Endodermal cell (in vitro differentiated cells): ENCODE results near the gene CALCOCO2. TPM values are rescaled to one million over a fixed set of nuclear protein-coding genes. Genes with fewer than 3 reads are reported as not detected.
A peak's percentile ranks its signal among the peaks of the same experiment; 100 is the strongest.

Experiments used
- DNase-seq: peaks from one replicate; pipeline ENCODE4 v3.0.0-alpha.2; 2017
- H3K27ac ChIP-seq: 2 replicates; pipeline ENCODE4 v1.5.1; 2013; ENCODE audit warnings: mild to moderate bottlenecking, low read depth, low read length, moderate library complexity
- H3K27me3 ChIP-seq: 2 replicates; pipeline ENCODE4 v1.6.1; 2013; ENCODE audit warnings: mild to moderate bottlenecking, low read length, moderate library complexity; ENCODE audit not compliant: insufficient read depth, control insufficient read depth, poor library complexity, severe bottlenecking
- H3K36me3 ChIP-seq: 2 replicates; pipeline ENCODE4 v1.7.0; 2013; ENCODE audit warnings: mild to moderate bottlenecking, low read length, moderate library complexity; ENCODE audit not compliant: control insufficient read depth, insufficient read depth
- H3K4me1 ChIP-seq: one replicate; pipeline ENCODE4 v1.7.0; 2013; ENCODE audit warnings: low read length; ENCODE audit not compliant: control insufficient read depth, insufficient read depth
- H3K4me3 ChIP-seq: 2 replicates; pipeline ENCODE4 v1.5.1; 2013; ENCODE audit warnings: mild to moderate bottlenecking, low read length, moderate library complexity
- H3K9ac ChIP-seq: 2 replicates; pipeline ENCODE4 v1.6.1; 2013; ENCODE audit warnings: mild to moderate bottlenecking, low read length, moderate library complexity; ENCODE audit not compliant: poor library complexity, severe bottlenecking; ENCODE audit errors: extremely low read depth
- H3K9me3 ChIP-seq: 2 replicates; pipeline ENCODE4 v1.6.1; 2013; ENCODE audit warnings: mild to moderate bottlenecking, low read length, moderate library complexity; ENCODE audit not compliant: control insufficient read depth
- H3K27ac Mint-ChIP-seq: 2 replicates; pipeline ENCODE4 v1.8.0; 2020; ENCODE audit warnings: mixed read lengths
- H3K27me3 Mint-ChIP-seq: 2 replicates; pipeline ENCODE4 v1.8.0; 2021; ENCODE audit warnings: mild to moderate bottlenecking, mixed read lengths; ENCODE audit not compliant: insufficient read depth
- H3K36me3 Mint-ChIP-seq: 2 replicates; pipeline ENCODE4 v1.8.0; 2020; ENCODE audit warnings: low read depth, mixed read lengths
- H3K4me1 Mint-ChIP-seq: 2 replicates; pipeline ENCODE4 v1.8.0; 2020; ENCODE audit warnings: mixed read lengths
- H3K4me3 Mint-ChIP-seq: 2 replicates; pipeline ENCODE4 v1.8.0; 2020; ENCODE audit warnings: mild to moderate bottlenecking, moderate library complexity, mixed read lengths
- H3K9me3 Mint-ChIP-seq: 2 replicates; pipeline ENCODE4 v1.8.0; 2020; ENCODE audit warnings: mild to moderate bottlenecking, mixed read lengths
- CTCF ChIP-seq: fragments of 200-600 bp; sonication (generic); conservative IDR thresholded peaks from 2 replicates; pipeline ENCODE4 v1.5.0; 2021; ENCODE audit warnings: antibody characterized with exemption, mild to moderate bottlenecking
- WGBS, 2 experiments: methylation state at CpG; one replicate each; pipeline versions ENCODE4 v1.1.5 to v1.1.7; 2013; ENCODE audit warnings: missing lambda C conversion rate in 2 of 2, mixed read lengths in 1 of 2; ENCODE audit not compliant: insufficient coverage in 1 of 2, insufficient read length in 1 of 2; 5-methylcytosine and 5-hydroxymethylcytosine counted together
- total RNA-seq, 2 donors: library from RNA; stranded (reverse); fragmentation: NEBNext Ultra II Directional in 1 of 2; extraction: Animal tissue kit (Norgen Biotek cat#: 25700) in 1 of 2; gene quantifications; 2 replicates in 1 of 2; 3 replicates in 1 of 2; pipeline ENCODE4 v1.2.1, GENCODE V29; 2021

The CALCOCO2 gene
- total RNA-seq, 2 donors from 2014 or later, result 38.4 to 45.2 TPM

- H3K4me3 ChIP-seq, result no peak overlapping the region
- WGBS, 2 experiments, result 92 to 96% methylated on average over 6 of the region's 6 CpGs
- H3K9me3 ChIP-seq, result no peaks in the 10 kb centered on the region
- no peak overlapping the region for H3K9ac ChIP-seq
- no peak overlapping the region for H3K27ac Mint-ChIP-seq
- H3K36me3 Mint-ChIP-seq, result peaks cover 14% of the 10 kb centered on the region
- peaks cover 24% of the 10 kb centered on the region for H3K4me1 Mint-ChIP-seq
- no peak for TF ChIP-seq CTCF
- peaks cover 7% of the 10 kb centered on the region for H3K4me1 ChIP-seq
- no peak overlapping the region for H3K27ac ChIP-seq
- H3K4me3 Mint-ChIP-seq, result no peak overlapping the region
- no peaks in the 10 kb centered on the region for H3K27me3 ChIP-seq
- no peak for DNase-seq
- peaks cover 14% of the 10 kb centered on the region for H3K36me3 ChIP-seq
- H3K27me3 Mint-ChIP-seq, result no peaks in the 10 kb centered on the region
- no peaks in the 10 kb centered on the region for H3K9me3 Mint-ChIP-seq
Measured at GRCh38 chr17:48843187-48843900, 12.5 kb downstream of the CALCOCO2 start.

- WGBS, 2 experiments, result 95% methylated on average over 4 of the region's 4 CpGs
- Mint-ChIP-seq H3K27me3 (no peaks in the 10 kb centered on the region), H3K4me1 (peaks cover 24% of the 10 kb centered on the region), H3K36me3 (peaks cover 30% of the 10 kb centered on the region), H3K27ac (no peak overlapping the region), H3K4me3 (no peak overlapping the region), H3K9me3 (no peaks in the 10 kb centered on the region)
- Histone ChIP-seq H3K27ac (no peak overlapping the region), H3K27me3 (no peaks in the 10 kb centered on the region), H3K9ac (no peak overlapping the region), H3K4me3 (no peak overlapping the region), H3K36me3 (peaks cover 40% of the 10 kb centered on the region), H3K9me3 (no peaks in the 10 kb centered on the region), H3K4me1 (peaks cover 6% of the 10 kb centered on the region)
- no peak for DNase-seq
- TF ChIP-seq CTCF, result no peak
Measured at GRCh38 chr17:48850792-48851323, 20.0 kb downstream of the CALCOCO2 start.

GRCh38 chr17:48854774-48855476 is 24.1 kb downstream of the CALCOCO2 start:
- Mint-ChIP-seq H3K27me3 (no peaks in the 10 kb centered on the region), H3K27ac (peak overlapping the region; percentile 5), H3K4me3 (peak overlapping the region; percentile 1), H3K9me3 (no peaks in the 10 kb centered on the region), H3K4me1 (peaks cover 18% of the 10 kb centered on the region), H3K36me3 (peaks cover 29% of the 10 kb centered on the region)
- WGBS, 2 experiments, result 87 to 90% methylated on average over 5 to 7 of the region's 7 CpGs
- TF ChIP-seq CTCF, result no peak
- Histone ChIP-seq H3K9me3 (no peaks in the 10 kb centered on the region), H3K36me3 (peaks cover 17% of the 10 kb centered on the region), H3K4me3 (no peak overlapping the region), H3K9ac (no peak overlapping the region), H3K27ac (no peak overlapping the region), H3K4me1 (peaks cover 6% of the 10 kb centered on the region), H3K27me3 (no peaks in the 10 kb centered on the region)
- peak; percentile 61 for DNase-seq
